GM23248 (cell line): ENCODE data around the gene DAPK1.

Experiments
- EZH2 ChIP-seq: fragments of 200-600 bp; sonication (generic); IDR thresholded peaks from 2 replicates; pipeline ENCODE4 v1.6.1; 2018; ENCODE audit warnings: antibody characterized with exemption, mild to moderate bottlenecking; ENCODE audit not compliant: insufficient read depth, poor library complexity, severe bottlenecking
- EZH2phosphoT487 ChIP-seq: fragments of 200-600 bp; sonication (generic); IDR thresholded peaks from 2 replicates; pipeline ENCODE4 v1.6.1; 2018; ENCODE audit warnings: antibody characterized with exemption, moderate library complexity, mild to moderate bottlenecking, low read depth; ENCODE audit not compliant: insufficient read depth

DNA sequence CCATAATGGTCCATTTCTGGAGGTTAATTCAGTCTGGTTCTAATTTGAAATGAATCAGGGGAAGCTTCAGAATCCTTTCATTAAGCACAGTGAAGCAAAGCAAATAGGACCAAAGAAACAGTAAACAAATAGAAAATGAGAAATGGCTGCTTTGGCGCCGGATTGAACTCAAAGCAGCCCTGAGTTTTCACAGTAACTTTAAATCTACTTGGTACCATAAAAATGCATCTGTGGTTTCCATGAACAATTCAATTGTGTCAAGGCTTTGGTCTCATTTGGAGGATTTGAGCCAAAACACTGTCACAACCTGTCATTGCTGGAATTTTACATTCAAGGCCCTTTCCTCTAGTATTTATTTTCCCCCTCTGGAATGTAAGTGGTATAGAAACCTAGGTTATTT lies 25.9 kb upstream of the DAPK1 start:
- TF ChIP-seq EZH2 = no peak
- no peak for TF ChIP-seq EZH2phosphoT487
